HepG2 (cell line): Measurements from ENCODE around the gene HCRTR2. TPM values are rescaled to one million over a fixed set of nuclear protein-coding genes. Genes with fewer than 3 reads are reported as not detected.

Source experiments
- ATAC-seq: fragments of 200-7000 bp; cut with Tn5 transposase; 3 replicates; pipeline ENCODE4 v1.9.1; 2020; ENCODE audit warnings: mild to moderate bottlenecking, moderate library complexity
- BruUV-seq: library from RNA; stranded (reverse); fragments of 400-500 nt; replicated peaks from 2 replicates; lab custom pipeline; 2021; lab: Mats Ljungman, UMichigan
- CTCF ChIA-PET: fragments of 300-600 bp; formaldehyde crosslinking; extraction: SDS; loops from one replicate; lab custom pipeline; 2021; ENCODE audit warnings: low total read pairs, inconsistent platforms, low intra/inter-chr PET ratio; lab: Yijun Ruan, JAX
- POLR2A ChIA-PET: fragments of 350-600 bp; sonication (Branson Sonifier 250); formaldehyde crosslinking; loops from one replicate; lab custom pipeline; 2020; ENCODE audit warnings: antibody characterized with exemption, inconsistent platforms; lab: Yijun Ruan, JAX
- DNase-seq: peaks from one replicate; pipeline ENCODE4 v3.0.0-alpha.2; 2015; ENCODE audit warnings: low spot score
- FAIRE-seq: peaks from 3 replicates; lab custom pipeline; 2011; peaks lifted over from hg19 to GRCh38; lab: Jason Lieb, UNC
- H2AFZ ChIP-seq: one replicate; pipeline ENCODE4 v1.6.1; 2011; ENCODE audit warnings: low read length, inconsistent platforms
- H3K27ac ChIP-seq: fragments of 300-600 bp; 3 replicates; pipeline ENCODE4 v1.8.0; 2011; ENCODE audit warnings: mixed run types, mild to moderate bottlenecking, mixed read lengths, low read length, inconsistent platforms; ENCODE audit not compliant: insufficient read depth; ENCODE audit errors: extremely low read length
- H3K27me3 ChIP-seq, 2 experiments: fragments of 200-600 bp in 1 of 2; 2 replicates in 1 of 2; 3 replicates in 1 of 2; pipeline versions ENCODE4 v1.6.0 to v1.8.0; 2011; ENCODE audit warnings: low read length in 2 of 2, mild to moderate bottlenecking in 2 of 2, moderate library complexity in 2 of 2, inconsistent platforms in 1 of 2; ENCODE audit not compliant: insufficient read depth in 2 of 2, control insufficient read depth in 1 of 2
- H3K36me3 ChIP-seq, 2 experiments: fragments of 200-600 bp in 1 of 2; replicated peaks in 1 of 2; 2 replicates in 1 of 2; 3 replicates in 1 of 2; pipeline versions ENCODE4 v1.5.1 to v1.8.0; 2011; ENCODE audit warnings: low read length in 2 of 2, inconsistent platforms in 1 of 2; ENCODE audit not compliant: insufficient read depth in 2 of 2, control insufficient read depth in 1 of 2
- H3K4me1 ChIP-seq: 2 replicates; pipeline ENCODE4 v1.5.1; 2012; ENCODE audit warnings: low read length, inconsistent platforms; ENCODE audit not compliant: insufficient read depth
- H3K4me2 ChIP-seq: 2 replicates; pipeline ENCODE4 v1.6.0; 2011; ENCODE audit warnings: low read depth, low read length, inconsistent platforms
- H3K4me3 ChIP-seq, 3 experiments: fragments of 200-600 bp in 1 of 3; sonication (generic), shearing (Covaris generic) in 1 of 3; replicated peaks in 1 of 3; 2 replicates each; pipeline ENCODE4 v1.5.1; 2011 to 2016; ENCODE audit warnings: low read length in 3 of 3, inconsistent platforms in 2 of 3, low read depth in 2 of 3, mild to moderate bottlenecking in 2 of 3, control low read depth in 1 of 3, mixed read lengths in 1 of 3; ENCODE audit not compliant: insufficient read depth in 1 of 3
- H3K79me2 ChIP-seq: one replicate; pipeline ENCODE4 v1.6.1; 2011; ENCODE audit warnings: low read length, inconsistent platforms; ENCODE audit not compliant: insufficient read depth
- H3K9ac ChIP-seq: 2 replicates; pipeline ENCODE4 v1.6.0; 2011; ENCODE audit warnings: mild to moderate bottlenecking, low read depth, low read length, inconsistent platforms; ENCODE audit not compliant: insufficient read depth
- H3K9me3 ChIP-seq: 2 replicates; pipeline ENCODE4 v1.5.1; 2012; ENCODE audit warnings: mild to moderate bottlenecking, low read length
- H4K20me1 ChIP-seq: 2 replicates; pipeline ENCODE4 v1.6.0; 2011; ENCODE audit warnings: inconsistent platforms, mild to moderate bottlenecking, low read length, moderate library complexity; ENCODE audit not compliant: insufficient read depth
- DNMT3B ChIP-seq: conservative IDR thresholded peaks from 2 replicates; pipeline ENCODE4 v1.6.1; 2016; ENCODE audit warnings: missing biosample characterization, control low read depth
- ELF3 ChIP-seq: IDR thresholded peaks from 2 replicates; pipeline ENCODE4 v1.6.1; 2016; ENCODE audit warnings: missing genetic modification reagents, missing compliant biosample characterization
- HDAC2 ChIP-seq: sonication (generic); formaldehyde crosslinking; IDR thresholded peaks from 2 replicates; pipeline ENCODE4 v1.4.0; 2020; ENCODE audit warnings: missing genetic modification reagents
- KDM1A ChIP-seq: IDR thresholded peaks from 2 replicates; pipeline ENCODE4 v1.6.1; 2016; ENCODE audit warnings: missing compliant biosample characterization
- KDM6A ChIP-seq: IDR thresholded peaks from 2 replicates; pipeline ENCODE4 v1.6.1; 2016; ENCODE audit warnings: low read depth
- LCORL ChIP-seq, 2 experiments: fragments of 450-650 bp in 1 of 2; sonication (generic) in 1 of 2; formaldehyde crosslinking in 1 of 2; IDR thresholded peaks; 2 replicates each; pipeline versions ENCODE4 v1.5.0 to v1.6.1; 2017 to 2020; ENCODE audit warnings: antibody characterized with exemption in 1 of 2, missing genetic modification reagents in 1 of 2
- MLLT10 ChIP-seq: sonication (generic); formaldehyde crosslinking; IDR thresholded peaks from 2 replicates; pipeline ENCODE4 v1.4.0; 2020; ENCODE audit warnings: missing genetic modification reagents
- NFIC ChIP-seq: IDR thresholded peaks from 2 replicates; pipeline ENCODE4 v1.6.1; 2012; ENCODE audit warnings: mild to moderate bottlenecking, low read length, inconsistent platforms
- NFRKB ChIP-seq: fragments of 450-650 bp; IDR thresholded peaks from 2 replicates; pipeline ENCODE4 v1.6.1; 2017
- NR2C2 ChIP-seq: sonication (generic); formaldehyde crosslinking; IDR thresholded peaks from 2 replicates; pipeline ENCODE4 v1.4.0; 2020; ENCODE audit warnings: missing genetic modification reagents, mild to moderate bottlenecking, moderate library complexity, borderline replicate concordance
- RFX1 ChIP-seq: fragments of 450-650 bp; IDR thresholded peaks from 2 replicates; pipeline ENCODE4 v1.6.1; 2017
- ZNF180 ChIP-seq: sonication (generic); formaldehyde crosslinking; IDR thresholded peaks from 2 replicates; pipeline ENCODE4 v1.4.0; 2020; ENCODE audit warnings: low read depth, missing genetic modification reagents, borderline replicate concordance
- ZNF530 ChIP-seq: sonication (generic); formaldehyde crosslinking; IDR thresholded peaks from 2 replicates; pipeline ENCODE4 v1.5.0; 2020; ENCODE audit warnings: low read depth, mild to moderate bottlenecking, missing genetic modification reagents
- ZNF562 ChIP-seq: sonication (generic); formaldehyde crosslinking; IDR thresholded peaks from 2 replicates; pipeline ENCODE4 v1.8.0; 2022; ENCODE audit warnings: missing genetic modification reagents, borderline replicate concordance
- WGBS: methylation state at CpG from one replicate; pipeline ENCODE4 v1.1.6; 2017; ENCODE audit warnings: low lambda C conversion rate; 5-methylcytosine and 5-hydroxymethylcytosine counted together
- in situ Hi-C: cut with HindIII; loops from 2 replicates; pipeline ENCODE4 v1.10.0; 2017; ENCODE audit warnings: low pct_unique_long_range_greater_than_20kb; ENCODE audit not compliant: extremely low pct_ligation_motif_present
- intact Hi-C: fragments of 100-400 bp; cut with micrococcal nuclease; formaldehyde crosslinking; loops from one replicate; pipeline ENCODE4 v1.10.0; 2022; ENCODE audit not compliant: unreplicated experiment
- polyA plus RNA-seq, 8 experiments: library from polyadenylated mRNA; depleted of rRNA in 3 of 8; stranded (reverse) in 7 of 8; unstranded in 1 of 8; fragments of >200 nt; fragmentation: Illumina TruSeq in 4 of 8; extraction: Trizol in 4 of 8; gene quantifications; 2 replicates each; pipeline versions ENCODE4 v1.2.1 to v1.2.3, GENCODE V29; 2011 to 2016; ENCODE audit warnings: low read depth in 4 of 8, missing spikeins in 1 of 8, mixed read lengths in 1 of 8; ENCODE audit not compliant: insufficient read depth in 1 of 8
- total RNA-seq, 5 experiments: library from RNA; depleted of rRNA; stranded (reverse); fragments of >200 nt; fragmentation: Illumina TruSeq; extraction: Trizol; gene quantifications; 2 replicates each; pipeline ENCODE4 v1.2.3, GENCODE V29; 2016; ENCODE audit warnings: low read depth in 1 of 5
- TF ChIP-seq, protein P1 (sequence below): sonication (generic); formaldehyde crosslinking; IDR thresholded peaks from 2 replicates; pipeline ENCODE4 v1.8.0; 2022; ENCODE audit warnings: missing genetic modification reagents, mild to moderate bottlenecking, inconsistent platforms, borderline replicate concordance
- TF ChIP-seq, protein P2 (sequence below), 2 experiments: sonication (generic) in 1 of 2; formaldehyde crosslinking in 1 of 2; IDR thresholded peaks; 2 replicates each; pipeline versions ENCODE4 v1.6.1 to v1.9.0; 2014 to 2022; ENCODE audit warnings: antibody characterized with exemption in 1 of 2, borderline replicate concordance in 1 of 2, inconsistent platforms in 1 of 2, low read depth in 1 of 2, missing genetic modification reagents in 1 of 2

Gene HCRTR2
- total and polyA plus RNA-seq, 2 of the 13 experiments (the other 11 are each of a cell fraction or from before 2014, with no cell fraction given): not detected

DNA sequence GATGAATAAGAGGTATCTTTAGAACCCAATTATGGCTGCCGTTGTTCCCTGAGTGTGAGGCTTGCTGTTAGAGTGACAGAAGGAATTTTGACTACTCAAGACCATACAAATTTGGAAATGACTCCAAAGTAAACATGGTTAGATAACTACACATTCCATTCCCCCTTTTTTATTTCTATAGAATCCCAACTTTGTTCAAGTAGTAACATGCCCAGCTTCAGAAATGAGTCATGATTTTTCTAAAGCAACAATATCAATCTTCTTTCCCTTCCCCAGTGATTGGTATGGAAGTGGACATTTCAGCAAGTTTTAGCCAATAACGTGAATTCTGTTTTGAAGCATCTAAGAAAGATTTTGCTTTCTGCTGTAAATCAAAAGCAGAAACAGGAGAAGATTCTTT lies 37.8 kb downstream of the HCRTR2 start:
- no peak overlapping the region for H3K4me3 ChIP-seq
- no peak for FAIRE-seq
- POLR2A ChIA-PET: no interaction called here

More for the DNA sequence above, 37.8 kb downstream of the HCRTR2 start:
- Histone ChIP-seq H3K4me2 (no peak overlapping the region), H3K36me3 (no peaks in the 10 kb centered on the region), H3K4me1 (no peaks in the 10 kb centered on the region), H3K9me3 (no peaks in the 10 kb centered on the region), H2AFZ (no peak overlapping the region), H3K9ac (no peak overlapping the region), H4K20me1 (no peaks in the 10 kb centered on the region), H3K27me3 (no peaks in the 10 kb centered on the region)
- intact Hi-C loops: no loop called here
- BruUV-seq: no TSS peak
- 0% methylated on average over 2 of the region's 2 CpGs for WGBS
- DNase-seq (no peak), ATAC-seq (no peak)
- CTCF ChIA-PET: no interaction called here
- in situ Hi-C loops: no loop called here
- TF ChIP-seq NR2C2 (CRISPR knock-in tag) (no peak), ZNF530 (no peak), ZNF180 (CRISPR knock-in tag) (no peak), ZNF562 (CRISPR knock-in tag) (no peak), HDAC2 (CRISPR knock-in tag) (no peak), DNMT3B (CRISPR knock-in tag) (no peak), MLLT10 (CRISPR knock-in tag) (no peak), NFRKB (no peak), KDM1A (CRISPR knock-in tag) (no peak), RFX1 (no peak), NFIC (no peak), ELF3 (no peak), KDM6A (CRISPR knock-in tag) (no peak), LCORL (IDR thresholded peaks at IDR 0.05) (no peak), LCORL (CRISPR knock-in tag; IDR thresholded peaks at IDR 0.05) (no peak)
- TF ChIP-seq, protein P1, sequence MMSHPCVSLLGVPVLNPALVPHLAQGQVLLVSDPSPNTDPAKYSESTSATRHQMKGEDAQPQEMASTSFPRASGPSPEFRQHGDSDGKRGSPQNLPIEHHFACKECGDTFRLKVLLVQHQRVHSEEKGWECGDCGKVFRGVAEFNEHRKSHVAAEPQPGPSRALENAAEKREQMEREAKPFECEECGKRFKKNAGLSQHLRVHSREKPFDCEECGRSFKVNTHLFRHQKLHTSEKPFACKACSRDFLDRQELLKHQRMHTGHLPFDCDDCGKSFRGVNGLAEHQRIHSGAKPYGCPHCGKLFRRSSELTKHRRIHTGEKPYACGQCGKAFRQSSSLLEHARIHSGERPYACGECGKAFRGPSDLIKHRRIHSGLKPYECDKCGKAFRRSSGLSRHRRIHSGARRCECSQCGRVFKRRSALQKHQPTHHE: no peak
- TF ChIP-seq, protein P2, sequence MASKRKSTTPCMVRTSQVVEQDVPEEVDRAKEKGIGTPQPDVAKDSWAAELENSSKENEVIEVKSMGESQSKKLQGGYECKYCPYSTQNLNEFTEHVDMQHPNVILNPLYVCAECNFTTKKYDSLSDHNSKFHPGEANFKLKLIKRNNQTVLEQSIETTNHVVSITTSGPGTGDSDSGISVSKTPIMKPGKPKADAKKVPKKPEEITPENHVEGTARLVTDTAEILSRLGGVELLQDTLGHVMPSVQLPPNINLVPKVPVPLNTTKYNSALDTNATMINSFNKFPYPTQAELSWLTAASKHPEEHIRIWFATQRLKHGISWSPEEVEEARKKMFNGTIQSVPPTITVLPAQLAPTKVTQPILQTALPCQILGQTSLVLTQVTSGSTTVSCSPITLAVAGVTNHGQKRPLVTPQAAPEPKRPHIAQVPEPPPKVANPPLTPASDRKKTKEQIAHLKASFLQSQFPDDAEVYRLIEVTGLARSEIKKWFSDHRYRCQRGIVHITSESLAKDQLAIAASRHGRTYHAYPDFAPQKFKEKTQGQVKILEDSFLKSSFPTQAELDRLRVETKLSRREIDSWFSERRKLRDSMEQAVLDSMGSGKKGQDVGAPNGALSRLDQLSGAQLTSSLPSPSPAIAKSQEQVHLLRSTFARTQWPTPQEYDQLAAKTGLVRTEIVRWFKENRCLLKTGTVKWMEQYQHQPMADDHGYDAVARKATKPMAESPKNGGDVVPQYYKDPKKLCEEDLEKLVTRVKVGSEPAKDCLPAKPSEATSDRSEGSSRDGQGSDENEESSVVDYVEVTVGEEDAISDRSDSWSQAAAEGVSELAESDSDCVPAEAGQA (IDR thresholded peaks at IDR 0.05; ENCODE audit: low read depth): no peak
- TF ChIP-seq, protein P2 (CRISPR knock-in tag; IDR thresholded peaks at IDR 0.05; ENCODE audit: borderline replicate concordance): no peak
- TF ChIP-seq, all 625 proteins: peak for 0
- H3K27ac ChIP-seq: no peak overlapping the region
- H3K79me2 ChIP-seq: no peaks in the 10 kb centered on the region
